ENCODE measurements around the gene ARHGAP45.
"Not testable (repeated sequence)": the region's sequence is repeated elsewhere in the genome, so short reads cannot be mapped to it uniquely, and the experiment has no call there.

DNA sequence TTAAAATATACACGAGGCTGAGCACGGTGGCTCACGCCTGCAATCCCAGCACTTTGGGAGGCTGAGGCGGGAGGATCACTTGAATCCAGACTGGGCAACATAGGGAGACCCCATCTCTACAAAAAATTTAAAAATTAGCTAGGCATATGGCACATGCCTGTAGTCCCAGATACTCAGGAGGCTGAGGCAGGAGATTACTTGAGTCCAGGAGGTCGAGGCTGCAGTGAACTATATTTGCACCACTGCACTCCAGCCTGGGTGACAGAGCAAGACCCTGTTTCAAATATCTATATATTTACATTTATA lies 43.1 kb upstream of the ARHGAP45 start:
- not testable (repeated sequence) for TF ChIP-seq EZH2 (IDR thresholded peaks at IDR 0.05; ENCODE audit: borderline replicate concordance, low read length)
- TF ChIP-seq, protein P1, sequence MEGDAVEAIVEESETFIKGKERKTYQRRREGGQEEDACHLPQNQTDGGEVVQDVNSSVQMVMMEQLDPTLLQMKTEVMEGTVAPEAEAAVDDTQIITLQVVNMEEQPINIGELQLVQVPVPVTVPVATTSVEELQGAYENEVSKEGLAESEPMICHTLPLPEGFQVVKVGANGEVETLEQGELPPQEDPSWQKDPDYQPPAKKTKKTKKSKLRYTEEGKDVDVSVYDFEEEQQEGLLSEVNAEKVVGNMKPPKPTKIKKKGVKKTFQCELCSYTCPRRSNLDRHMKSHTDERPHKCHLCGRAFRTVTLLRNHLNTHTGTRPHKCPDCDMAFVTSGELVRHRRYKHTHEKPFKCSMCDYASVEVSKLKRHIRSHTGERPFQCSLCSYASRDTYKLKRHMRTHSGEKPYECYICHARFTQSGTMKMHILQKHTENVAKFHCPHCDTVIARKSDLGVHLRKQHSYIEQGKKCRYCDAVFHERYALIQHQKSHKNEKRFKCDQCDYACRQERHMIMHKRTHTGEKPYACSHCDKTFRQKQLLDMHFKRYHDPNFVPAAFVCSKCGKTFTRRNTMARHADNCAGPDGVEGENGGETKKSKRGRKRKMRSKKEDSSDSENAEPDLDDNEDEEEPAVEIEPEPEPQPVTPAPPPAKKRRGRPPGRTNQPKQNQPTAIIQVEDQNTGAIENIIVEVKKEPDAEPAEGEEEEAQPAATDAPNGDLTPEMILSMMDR (IDR thresholded peaks at IDR 0.05; ENCODE audit: low read length), result not testable (repeated sequence)

Data from OCI-LY1 (cell line).